NOMO-1 (cell line): ENCODE measurements around the gene SNX30.

Source experiments
- DNase-seq, 2 experiments: peaks; one replicate each; lab custom pipeline; 2025; ENCODE audit not compliant: unreplicated experiment in 2 of 2; lab: John Stamatoyannopoulos, UW

SNX30 gene

GRCh38 chr9:112852741-112853504, 102.4 kb downstream of the SNX30 start:
- no peak for DNase-seq

GRCh38 chr9:112853882-112854585, 103.5 kb downstream of the SNX30 start:
- no peak for DNase-seq

- DNase-seq = no peak
Measured at GRCh38 chr9:112854657-112855056, 104.1 kb downstream of the SNX30 start.

DNA sequence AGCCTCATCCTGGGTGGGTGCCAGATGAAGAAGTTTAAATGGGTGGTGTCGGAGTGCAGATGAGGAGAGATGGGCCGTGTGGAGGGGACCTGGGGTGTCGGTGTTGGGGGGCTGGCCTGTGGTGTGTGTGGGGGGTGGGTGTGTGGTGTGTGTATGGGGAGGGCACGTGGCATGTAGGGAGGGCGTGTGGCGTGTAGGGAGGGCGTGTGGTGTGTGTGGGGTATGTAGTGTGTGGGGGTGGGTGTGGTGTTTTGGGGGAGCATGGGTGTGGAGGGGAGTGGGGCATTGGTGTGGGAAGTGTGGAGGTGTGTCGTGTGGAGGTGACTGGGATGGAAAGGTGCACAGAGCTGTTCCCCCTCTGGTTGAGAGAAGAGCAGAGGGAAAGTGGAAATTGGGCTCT, 105.6 kb downstream of the SNX30 start:
- no peak for DNase-seq

GRCh38 chr9:112856843-112857242, 106.3 kb downstream of the SNX30 start:
- DNase-seq = no peak

DNA sequence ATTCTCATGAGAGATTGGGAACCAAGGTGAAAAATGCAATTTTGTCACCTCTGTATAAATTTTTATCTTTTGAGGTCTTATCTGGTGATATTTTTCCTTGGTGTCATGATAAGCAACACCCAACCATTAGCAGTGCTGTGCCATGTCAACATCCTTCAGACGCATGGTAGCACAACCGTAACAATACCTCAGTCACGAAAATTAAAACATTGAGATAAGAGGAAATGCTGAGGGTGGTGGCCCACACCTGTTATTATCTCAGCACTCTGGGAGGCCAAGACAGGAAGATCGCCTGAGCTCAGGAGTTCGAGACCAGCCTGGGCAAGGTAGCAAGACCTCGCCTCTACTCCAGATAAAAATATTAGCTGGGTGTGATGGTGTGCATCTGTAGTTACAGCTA, 107.4 kb downstream of the SNX30 start:
- no peak for DNase-seq

DNA sequence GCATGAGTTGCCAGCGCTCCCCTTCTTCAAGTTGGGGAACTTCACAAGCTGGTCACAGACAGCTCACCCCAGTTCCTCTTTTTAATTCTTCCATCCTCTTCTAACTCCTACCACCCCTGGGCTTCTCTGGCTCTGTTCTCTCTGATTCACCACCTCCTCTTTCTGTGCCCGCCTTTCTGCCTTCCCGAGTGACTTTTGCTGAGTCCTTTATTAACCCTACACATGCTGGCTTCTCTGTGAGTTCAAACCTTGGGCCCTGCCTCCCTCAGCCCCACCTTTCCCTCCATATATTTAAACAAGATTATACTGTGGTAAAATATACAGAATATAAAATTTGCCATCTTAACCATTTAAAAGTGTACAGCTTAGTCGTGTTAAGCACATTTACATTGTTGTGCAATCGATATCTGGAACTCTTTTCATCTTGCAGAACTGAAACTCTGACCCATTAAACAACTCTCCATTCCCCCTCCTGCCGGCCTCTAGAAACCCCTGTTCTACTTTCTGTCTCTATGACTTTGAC, 108.1 kb downstream of the SNX30 start:
- peak; percentile 94 to 95 for DNase-seq

DNA sequence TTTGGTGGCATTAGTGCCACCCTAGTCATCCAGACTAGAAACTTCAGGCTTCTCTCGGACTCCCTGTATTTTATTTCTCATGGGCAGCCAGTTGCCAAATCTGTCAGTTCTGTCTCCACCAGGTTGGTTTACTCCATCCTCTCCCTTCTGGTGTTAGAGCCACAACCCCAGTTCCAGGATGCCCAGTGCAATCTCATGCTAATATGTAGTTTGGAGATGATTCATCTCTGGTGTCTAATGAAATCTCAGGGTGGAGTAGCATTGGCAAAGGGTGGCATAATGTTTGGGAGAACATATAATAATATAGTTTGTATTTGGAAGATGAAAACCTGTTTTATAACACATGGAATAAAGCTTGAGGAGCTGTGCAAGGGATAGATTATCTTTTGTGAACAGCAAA, 109.9 kb downstream of the SNX30 start:
- peak in 1 of 2 experiments; percentile 8 for DNase-seq

GRCh38 chr9:112861155-112861554, 110.6 kb downstream of the SNX30 start:
- DNase-seq = peak in 1 of 2 experiments; percentile 35

- peak; percentile 60 to 77 for DNase-seq
Measured at GRCh38 chr9:112861638-112862555, 111.3 kb downstream of the SNX30 start.

- DNase-seq = peak; percentile 66 to 79
Measured at GRCh38 chr9:112863214-112863613, 112.7 kb downstream of the SNX30 start.

DNA sequence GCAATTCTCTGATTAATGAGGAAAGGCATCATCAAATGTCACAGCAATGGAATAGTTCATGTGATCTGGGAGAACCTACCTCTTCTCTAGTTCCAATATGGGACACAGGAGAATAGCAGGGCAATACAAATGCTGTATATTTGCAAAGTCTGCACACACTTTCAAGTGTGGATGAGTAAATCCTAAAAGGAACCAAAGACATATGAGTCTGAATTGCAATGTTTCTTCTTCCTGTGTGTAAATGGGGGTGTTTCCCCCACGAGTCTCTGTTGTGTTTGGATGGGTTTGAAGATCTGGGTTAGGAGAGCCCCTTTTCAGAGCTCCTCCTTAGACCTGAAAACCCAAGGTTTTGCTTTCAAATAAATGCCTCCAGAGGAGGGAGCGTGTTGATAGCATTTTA, 113.2 kb downstream of the SNX30 start:
- peak in 1 of 2 experiments; percentile 50 for DNase-seq

GRCh38 chr9:112864403-112864802, 113.8 kb downstream of the SNX30 start:
- no peak for DNase-seq

GRCh38 chr9:112864982-112865381, 114.4 kb downstream of the SNX30 start:
- no peak for DNase-seq

DNA sequence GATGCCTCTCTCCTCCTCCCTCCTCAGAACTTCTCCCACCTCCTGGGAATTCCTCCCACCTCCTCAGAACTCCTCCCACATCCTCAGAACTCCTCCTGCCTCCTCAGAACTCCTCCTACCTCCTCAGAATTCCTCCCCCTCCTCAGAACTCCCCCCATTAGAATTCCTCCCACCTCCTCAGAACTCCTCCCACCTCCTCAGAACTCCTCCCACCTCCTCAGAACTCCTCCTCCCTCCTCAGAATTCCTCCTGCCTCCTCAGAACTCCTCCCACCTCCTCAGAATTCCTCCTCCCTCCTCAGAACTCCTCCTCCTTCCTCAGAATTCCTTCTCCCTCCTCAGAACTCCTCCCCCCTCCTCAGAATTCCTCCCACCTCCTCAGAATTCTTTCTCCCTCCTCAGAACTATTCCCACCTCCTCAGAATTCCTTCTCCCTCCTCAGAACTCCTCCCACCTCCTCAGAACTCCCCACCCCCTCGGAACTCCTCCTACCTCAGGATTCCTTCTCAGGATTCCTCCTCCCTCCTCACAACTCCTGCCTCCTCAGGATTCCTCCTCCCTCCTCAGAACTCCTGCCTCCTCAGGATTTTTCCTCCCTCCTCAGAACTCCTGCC, 116.2 kb downstream of the SNX30 start:
- no peak for DNase-seq

DNA sequence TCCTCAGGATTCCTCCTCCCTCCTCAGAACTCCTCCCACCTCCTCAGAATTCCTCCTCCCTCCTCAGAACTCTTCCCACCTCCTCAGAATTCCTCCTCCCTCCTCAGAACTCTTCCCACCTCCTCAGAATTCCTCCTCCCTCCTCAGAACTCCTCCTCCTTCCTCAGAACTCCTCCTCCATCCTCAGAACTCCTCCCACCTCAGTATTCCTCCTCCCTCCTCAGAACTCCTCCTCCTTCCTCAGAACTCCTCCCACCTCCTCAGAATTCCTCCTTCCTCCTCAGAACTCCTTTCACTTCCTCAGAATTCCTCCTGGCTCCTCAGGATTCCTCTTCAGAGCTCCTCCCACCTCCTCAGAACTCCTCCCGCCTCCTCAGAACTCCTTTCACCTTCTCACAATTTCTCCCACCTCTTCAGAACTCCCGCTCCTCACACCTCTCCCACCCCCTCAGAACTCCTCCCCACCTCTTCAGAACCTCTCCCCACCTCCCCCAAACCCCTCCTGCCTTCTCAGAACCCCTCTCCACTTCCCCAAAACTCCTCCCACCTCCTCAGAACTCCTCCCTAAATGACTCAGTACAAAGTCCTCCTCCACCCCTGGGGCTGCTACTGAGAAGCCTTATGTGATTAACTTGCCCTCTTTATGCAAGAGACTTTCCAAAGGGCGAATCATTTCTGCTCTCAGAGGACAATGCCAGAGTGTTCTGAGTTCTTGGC, 116.9 kb downstream of the SNX30 start:
- DNase-seq = peak; percentile 3 to 35

DNA sequence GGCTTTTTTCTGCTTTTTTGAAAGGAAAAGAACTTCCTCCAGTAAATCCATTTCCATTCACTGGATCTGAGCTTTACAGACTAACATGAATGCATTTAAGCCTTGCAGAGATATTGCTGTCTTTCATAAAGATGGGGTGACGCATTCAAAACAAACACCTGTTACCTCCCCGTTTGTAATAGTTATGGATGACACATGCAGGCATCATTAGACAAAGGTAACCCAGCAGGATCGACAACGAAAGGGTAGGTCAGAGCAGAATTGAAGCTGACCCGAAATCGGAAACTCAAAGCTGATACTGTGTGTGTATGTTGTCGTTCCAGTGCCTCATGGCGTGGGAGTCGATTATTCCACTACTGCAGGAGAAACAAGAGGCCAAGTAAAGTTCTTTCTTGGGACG, 117.9 kb downstream of the SNX30 start:
- no peak for DNase-seq

DNA sequence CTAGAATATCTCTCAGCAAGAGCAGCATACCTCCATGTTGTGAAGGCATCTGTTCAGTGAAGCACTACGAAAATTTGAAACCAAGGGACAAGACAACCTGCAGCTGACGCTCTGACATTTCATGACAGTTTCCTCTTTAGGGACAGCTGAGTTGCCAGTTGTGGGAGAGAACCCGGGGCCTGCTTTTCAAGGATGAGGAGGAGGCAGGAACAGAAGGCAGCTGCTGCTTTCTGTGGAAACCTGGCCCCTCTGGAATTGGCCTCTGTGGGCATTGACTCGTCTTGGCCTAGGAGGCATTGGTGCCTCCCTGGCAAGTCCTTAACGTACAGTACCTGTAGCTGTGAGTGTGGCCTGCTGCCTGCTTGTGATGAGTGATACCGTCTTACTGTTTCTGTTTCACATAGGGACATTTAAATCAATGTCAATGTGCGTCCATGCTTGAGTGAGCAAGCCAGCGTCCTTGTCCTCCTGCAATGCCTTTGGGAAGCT, 118.5 kb downstream of the SNX30 start:
- DNase-seq = no peak

- DNase-seq = no peak
Measured at GRCh38 chr9:112869917-112870316, 119.4 kb downstream of the SNX30 start.

GRCh38 chr9:112870556-112870955, 120.0 kb downstream of the SNX30 start:
- DNase-seq = no peak
